Measurements from ENCODE around the gene ARHGEF28.

GRCh38 chr5:73969195-73970036 is 343.4 kb downstream of the ARHGEF28 start:
- TF ChIP-seq CTCF (IDR thresholded peaks at IDR 0.05; ENCODE audit: low read depth, low read length) (no peak), MYC (IDR thresholded peaks at IDR 0.05; ENCODE audit: low read depth, low read length) (no peak), POLR2A (IDR thresholded peaks at IDR 0.05; ENCODE audit: extremely low read depth, insufficient read length) (no peak), MAX (IDR thresholded peaks at IDR 0.05; ENCODE audit: low read depth, low read length) (no peak)

Measured in NB4 (cell line).